Activated T-helper 1 cell treated with Interleukin-2 at 50 U/mL for 16 hours (primary cell): ENCODE measurements around the gene MMP23B.

Experiments
- DNase-seq: peaks from one replicate; pipeline ENCODE4 v3.0.0-alpha.2; 2020; ENCODE audit warnings: low read depth

The MMP23B gene

GRCh38 chr1:1602968-1603506 lies 28.9 kb upstream of the MMP23B start:
- no peak for DNase-seq

GRCh38 chr1:1603671-1604373 lies 28.2 kb upstream of the MMP23B start:
- DNase-seq: no peak

- no peak for DNase-seq
Measured at GRCh38 chr1:1604374-1605033, 27.5 kb upstream of the MMP23B start.

- no peak for DNase-seq
Measured at GRCh38 chr1:1605034-1605591, 26.9 kb upstream of the MMP23B start.

GRCh38 chr1:1605724-1606123 lies 26.2 kb upstream of the MMP23B start:
- no peak for DNase-seq

- DNase-seq: no peak
Measured at GRCh38 chr1:1606232-1606631, 25.7 kb upstream of the MMP23B start.

- DNase-seq: no peak
Measured at GRCh38 chr1:1609822-1610485, 22.0 kb upstream of the MMP23B start.

GRCh38 chr1:1610796-1611195 lies 21.2 kb upstream of the MMP23B start:
- no peak for DNase-seq

- DNase-seq: no peak
Measured at GRCh38 chr1:1612104-1612400, 19.9 kb upstream of the MMP23B start.

- no peak for DNase-seq
Measured at GRCh38 chr1:1613509-1614082, 18.4 kb upstream of the MMP23B start.

- DNase-seq: no peak
Measured at GRCh38 chr1:1614204-1614953, 17.6 kb upstream of the MMP23B start.

GRCh38 chr1:1614954-1615255 lies 17.1 kb upstream of the MMP23B start:
- no peak for DNase-seq

GRCh38 chr1:1615256-1616044 lies 16.5 kb upstream of the MMP23B start, which contains the start of gene MIB2:
TSS of gene MIB2 (plus strand) at chr1:1615500. CDS start at chr1:1623453, 7,953 bp downstream.
- peak; percentile 98 for DNase-seq

- no peak for DNase-seq
Measured at GRCh38 chr1:1616045-1616790, 15.8 kb upstream of the MMP23B start.

GRCh38 chr1:1616838-1617237 lies 15.1 kb upstream of the MMP23B start:
- no peak for DNase-seq

GRCh38 chr1:1617516-1617915 lies 14.5 kb upstream of the MMP23B start:
- DNase-seq: no peak

- DNase-seq: no peak
Measured at GRCh38 chr1:1617925-1618324, 14.0 kb upstream of the MMP23B start.

GRCh38 chr1:1618396-1619068 lies 13.4 kb upstream of the MMP23B start:
- no peak for DNase-seq

- no peak for DNase-seq
Measured at GRCh38 chr1:1619917-1620361, 12.0 kb upstream of the MMP23B start.
